Left cardiac atrium (tissue), 4 donors: ENCODE results near the gene HNRNPA3. TPM values are rescaled to one million over a fixed set of nuclear protein-coding genes. Genes with fewer than 3 reads are reported as not detected.
"Not testable (repeated sequence)": the region's sequence is repeated elsewhere in the genome, so short reads cannot be mapped to it uniquely, and the experiment has no call there.

Experiments used
- ATAC-seq, 2 donors: fragments of 200-7000 bp; cut with Tn5 transposase; one replicate each; pipeline ENCODE4 v1.9.1; 2020; ENCODE audit warnings: mild to moderate bottlenecking in 2 of 2, moderate library complexity in 2 of 2
- DNase-seq: peaks from one replicate; pipeline ENCODE4 v3.0.0-alpha.2; 2020
- intact Hi-C, 2 donors: fragments of 100-400 bp; cut with DNase I; formaldehyde crosslinking; loops; one replicate each; pipeline versions ENCODE4 v1.14.1 to v1.15.1; 2022 to 2023
- total RNA-seq, 2 donors: library from RNA; stranded (reverse); fragmentation: NEBNext Ultra II Directional; extraction: Animal tissue kit (Norgen Biotek cat#: 25700); gene quantifications; one replicate each; pipeline ENCODE4 v1.2.1, GENCODE V29; 2021
- donor health status: DM: no; HTN: yes; CAD: no.
- donor health status: DM: no; HTN: yes; CAD: no; lungs with severe emphysema.
- donor health status: DM: yes; HTN: yes; CAD: no.
- donor health status: Dilated cardiomyopathy.

The HNRNPA3 gene
- total RNA-seq, 2 donors from 2014 or later = 81.3 to 117 TPM

- no peak for ATAC-seq
- intact Hi-C loops = no loop called here
- no peak for DNase-seq
Observed at GRCh38 chr2:177184606-177185005, 28.0 kb upstream of the HNRNPA3 start.

- DNase-seq, ATAC-seq, intact Hi-C loops: not testable (repeated sequence)
Observed at GRCh38 chr2:177186038-177186437, 26.6 kb upstream of the HNRNPA3 start.

- intact Hi-C loops = no loop called here
- DNase-seq (no peak), ATAC-seq (peak; percentile 51 to 89)
Observed at GRCh38 chr2:177187631-177188312, 24.8 kb upstream of the HNRNPA3 start.

GRCh38 chr2:177188482-177189469, 23.8 kb upstream of the HNRNPA3 start:
- DNase-seq = no peak
- intact Hi-C loops = no loop called here
- no peak for ATAC-seq

- DNase-seq (no peak), ATAC-seq (no peak)
- intact Hi-C loops = no loop called here
Observed at GRCh38 chr2:177190941-177191340, 21.7 kb upstream of the HNRNPA3 start.

GRCh38 chr2:177192788-177193187, 19.8 kb upstream of the HNRNPA3 start:
- no peak for ATAC-seq

GRCh38 chr2:177193240-177193639, 19.4 kb upstream of the HNRNPA3 start:
- no peak for DNase-seq
- intact Hi-C loops = no loop called here
- ATAC-seq = no peak

More at GRCh38 chr2:177192788-177193187, 19.8 kb upstream of the HNRNPA3 start:
- no peak for DNase-seq
- intact Hi-C loops = no loop called here

- no peak for DNase-seq
- intact Hi-C loops = no loop called here
- ATAC-seq = no peak
Observed at GRCh38 chr2:177195194-177195593, 17.4 kb upstream of the HNRNPA3 start.

GRCh38 chr2:177200419-177200818, 12.2 kb upstream of the HNRNPA3 start:
- DNase-seq, ATAC-seq, intact Hi-C loops: not testable (repeated sequence)

GRCh38 chr2:177201919-177202346, 10.7 kb upstream of the HNRNPA3 start:
- no peak for ATAC-seq
- no peak for DNase-seq
- intact Hi-C loops = no loop called here

- no peak for ATAC-seq
- intact Hi-C loops = no loop called here
- DNase-seq = no peak
Observed at GRCh38 chr2:177204417-177204816, 8.2 kb upstream of the HNRNPA3 start.

GRCh38 chr2:177207101-177207500, 5.5 kb upstream of the HNRNPA3 start:
- no peak for ATAC-seq
- DNase-seq = no peak
- intact Hi-C loops = no loop called here

GRCh38 chr2:177211169-177211568, 1.4 kb upstream of the HNRNPA3 start:
- ATAC-seq (no peak), DNase-seq (no peak)
- intact Hi-C loops = loop anchor here (5.0 to 10.0 kb wide), 2 partner anchors 44 to 54 kb away; partner anchors contain the start of gene NFE2L2 (in 1 of the 2)

- intact Hi-C loops = loop anchor here (5.0 to 10.0 kb wide), 2 partner anchors 44 to 53 kb away; partner anchors contain the start of gene NFE2L2 (in 1 of the 2)
- ATAC-seq = no peak
- no peak for DNase-seq
Observed at GRCh38 chr2:177211576-177212105, 953 bp upstream of the HNRNPA3 start.

- ATAC-seq (peak; percentile 85 to 89), DNase-seq (peak; percentile 97)
- intact Hi-C loops = loop anchor here (1.0 to 10.0 kb wide), 3 partner anchors 46 to 52 kb away; partner anchors contain the start of gene NFE2L2 (in 1 of the 2)
Observed at GRCh38 chr2:177212891-177213856, 580 bp downstream of the HNRNPA3 start.

- ATAC-seq (no peak), DNase-seq (no peak)
- intact Hi-C loops = loop anchor here in 1 of 2 donors (10.0 kb wide), 1 partner anchor 47 kb away; the partner anchor contains the start of gene NFE2L2
Observed at GRCh38 chr2:177217247-177217843, 4.8 kb downstream of the HNRNPA3 start.

- DNase-seq, ATAC-seq: not testable (repeated sequence)
- intact Hi-C loops = loop anchor here in 1 of 2 donors (10.0 kb wide), 1 partner anchor 45 kb away; the partner anchor contains the start of gene NFE2L2
Observed at GRCh38 chr2:177219787-177220186, 7.2 kb downstream of the HNRNPA3 start.

GRCh38 chr2:177221534-177221933, 8.9 kb downstream of the HNRNPA3 start:
- ATAC-seq = no peak
- intact Hi-C loops = no loop called here
- DNase-seq = no peak
